Prostate gland (tissue), 2 donors: ENCODE measurements around the gene PRDX5. TPM values are rescaled to one million over a fixed set of nuclear protein-coding genes. Genes with fewer than 3 reads are reported as not detected.

Experiments
- DNase-seq: peaks from one replicate; pipeline ENCODE4 v3.0.0-alpha.2; 2019; ENCODE audit warnings: low spot score
- H3K27ac ChIP-seq, 2 donors: fragments of 200-600 bp; sonication (generic); 2 replicates each; pipeline ENCODE4 v1.5.1; 2017 to 2019
- H3K27me3 ChIP-seq: fragments of 200-600 bp; sonication (generic); replicated peaks from 2 replicates; pipeline ENCODE4 v1.5.1; 2019; ENCODE audit not compliant: insufficient read depth
- H3K36me3 ChIP-seq, 2 donors: fragments of 200-600 bp; sonication (generic); 1 replicate in 1 of 2; 2 replicates in 1 of 2; pipeline versions ENCODE4 v1.5.1 to v1.8.1; 2017 to 2019
- H3K4me1 ChIP-seq: fragments of 200-600 bp; sonication (generic); replicated peaks from 2 replicates; pipeline ENCODE4 v1.5.1; 2019
- H3K4me3 ChIP-seq, 2 donors: fragments of 200-600 bp; sonication (generic); 2 replicates each; pipeline ENCODE4 v1.5.1; 2017 to 2019
- H3K9me3 ChIP-seq: fragments of 200-600 bp; sonication (generic); 2 replicates; pipeline ENCODE4 v1.5.1; 2017
- POLR2A ChIP-seq: fragments of 450-650 bp; IDR thresholded peaks from one replicate; pipeline ENCODE4 v1.6.1; 2016; ENCODE audit warnings: antibody characterized with exemption, mild to moderate bottlenecking
- POLR2AphosphoS5 ChIP-seq: sonication (generic); formaldehyde crosslinking; IDR thresholded peaks from one replicate; pipeline ENCODE4 v1.6.1; 2017; ENCODE audit warnings: antibody characterized with exemption
- WGBS: methylation state at CpG from one replicate; pipeline ENCODE4 v1.1.5; 2018; 5-methylcytosine and 5-hydroxymethylcytosine counted together
- intact Hi-C: fragments of 100-400 bp; cut with DNase I; formaldehyde crosslinking; loops from one replicate; pipeline ENCODE4 v1.14.2; 2022
- microRNA counts, 2 donors: library from miRNA; unstranded; fragments of <30 nt; microRNA quantifications; one replicate each; lab custom pipeline; 2016 to 2017
- microRNA-seq: library from miRNA; unstranded; fragments of <30 nt; microRNA quantifications from one replicate; pipeline ENCODE4, GENCODE V29; 2016
- small RNA-seq, 2 donors: library from RNA; depleted of rRNA; stranded (forward); fragments of <200 nt; gene quantifications; one replicate each; pipeline ENCODE3, GENCODE V24; 2016
- total RNA-seq, 2 donors: library from RNA; depleted of rRNA; stranded (reverse); fragments of >200 nt; gene quantifications; one replicate each; pipeline ENCODE4 v1.1.0, GENCODE V29; 2016
- TF ChIP-seq, protein P1 (sequence below), 4 experiments: fragments of 200-600 bp in 2 of 4; fragments of 450-650 bp in 2 of 4; sonication (generic) in 2 of 4; IDR thresholded peaks; 1 replicate in 3 of 4; 2 replicates in 1 of 4; pipeline ENCODE4 v1.5.1; 2016 to 2019; ENCODE audit warnings: antibody characterized with exemption in 4 of 4, mild to moderate bottlenecking in 2 of 4, moderate library complexity in 2 of 4

Gene PRDX5
- total RNA-seq, 2 donors from 2014 or later, result 224 to 303 TPM

DNA sequence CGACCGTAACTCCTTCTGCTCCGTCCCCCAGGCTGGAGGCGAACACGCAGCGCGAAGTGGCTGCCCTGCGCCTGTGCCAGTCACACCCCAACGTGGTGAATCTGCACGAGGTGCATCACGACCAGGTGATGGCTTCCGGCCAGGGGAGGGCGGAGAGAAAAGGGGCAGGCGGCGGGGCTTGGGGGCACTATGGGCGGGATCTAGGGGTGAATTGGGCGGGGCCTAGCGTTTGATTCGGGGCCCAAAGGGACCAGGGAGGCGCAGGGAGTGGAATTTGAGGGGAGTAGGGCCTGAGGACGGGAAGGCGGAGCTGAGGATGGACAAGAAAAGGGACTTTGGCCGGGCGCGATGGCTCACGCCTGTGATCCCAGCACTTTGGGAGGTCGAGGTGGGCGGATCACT, 50.8 kb downstream of the PRDX5 start:
- Histone ChIP-seq H3K9me3 (no peaks in the 10 kb centered on the region), H3K4me3 (no peak overlapping the region), H3K4me1 (no peaks in the 10 kb centered on the region), H3K27ac (no peak overlapping the region), H3K36me3 (peaks cover 0 to 12% of the 10 kb centered on the region in 2 donors), H3K27me3 (no peaks in the 10 kb centered on the region)
- 86% methylated on average over 28 of the region's 28 CpGs for WGBS
- no peak for TF ChIP-seq POLR2A
- TF ChIP-seq, protein P1, sequence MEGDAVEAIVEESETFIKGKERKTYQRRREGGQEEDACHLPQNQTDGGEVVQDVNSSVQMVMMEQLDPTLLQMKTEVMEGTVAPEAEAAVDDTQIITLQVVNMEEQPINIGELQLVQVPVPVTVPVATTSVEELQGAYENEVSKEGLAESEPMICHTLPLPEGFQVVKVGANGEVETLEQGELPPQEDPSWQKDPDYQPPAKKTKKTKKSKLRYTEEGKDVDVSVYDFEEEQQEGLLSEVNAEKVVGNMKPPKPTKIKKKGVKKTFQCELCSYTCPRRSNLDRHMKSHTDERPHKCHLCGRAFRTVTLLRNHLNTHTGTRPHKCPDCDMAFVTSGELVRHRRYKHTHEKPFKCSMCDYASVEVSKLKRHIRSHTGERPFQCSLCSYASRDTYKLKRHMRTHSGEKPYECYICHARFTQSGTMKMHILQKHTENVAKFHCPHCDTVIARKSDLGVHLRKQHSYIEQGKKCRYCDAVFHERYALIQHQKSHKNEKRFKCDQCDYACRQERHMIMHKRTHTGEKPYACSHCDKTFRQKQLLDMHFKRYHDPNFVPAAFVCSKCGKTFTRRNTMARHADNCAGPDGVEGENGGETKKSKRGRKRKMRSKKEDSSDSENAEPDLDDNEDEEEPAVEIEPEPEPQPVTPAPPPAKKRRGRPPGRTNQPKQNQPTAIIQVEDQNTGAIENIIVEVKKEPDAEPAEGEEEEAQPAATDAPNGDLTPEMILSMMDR (IDR thresholded peaks at IDR 0.05), result no peak
- no peak for TF ChIP-seq POLR2AphosphoS5
- DNase-seq, result no peak
- intact Hi-C loops, result no loop called here

DNA sequence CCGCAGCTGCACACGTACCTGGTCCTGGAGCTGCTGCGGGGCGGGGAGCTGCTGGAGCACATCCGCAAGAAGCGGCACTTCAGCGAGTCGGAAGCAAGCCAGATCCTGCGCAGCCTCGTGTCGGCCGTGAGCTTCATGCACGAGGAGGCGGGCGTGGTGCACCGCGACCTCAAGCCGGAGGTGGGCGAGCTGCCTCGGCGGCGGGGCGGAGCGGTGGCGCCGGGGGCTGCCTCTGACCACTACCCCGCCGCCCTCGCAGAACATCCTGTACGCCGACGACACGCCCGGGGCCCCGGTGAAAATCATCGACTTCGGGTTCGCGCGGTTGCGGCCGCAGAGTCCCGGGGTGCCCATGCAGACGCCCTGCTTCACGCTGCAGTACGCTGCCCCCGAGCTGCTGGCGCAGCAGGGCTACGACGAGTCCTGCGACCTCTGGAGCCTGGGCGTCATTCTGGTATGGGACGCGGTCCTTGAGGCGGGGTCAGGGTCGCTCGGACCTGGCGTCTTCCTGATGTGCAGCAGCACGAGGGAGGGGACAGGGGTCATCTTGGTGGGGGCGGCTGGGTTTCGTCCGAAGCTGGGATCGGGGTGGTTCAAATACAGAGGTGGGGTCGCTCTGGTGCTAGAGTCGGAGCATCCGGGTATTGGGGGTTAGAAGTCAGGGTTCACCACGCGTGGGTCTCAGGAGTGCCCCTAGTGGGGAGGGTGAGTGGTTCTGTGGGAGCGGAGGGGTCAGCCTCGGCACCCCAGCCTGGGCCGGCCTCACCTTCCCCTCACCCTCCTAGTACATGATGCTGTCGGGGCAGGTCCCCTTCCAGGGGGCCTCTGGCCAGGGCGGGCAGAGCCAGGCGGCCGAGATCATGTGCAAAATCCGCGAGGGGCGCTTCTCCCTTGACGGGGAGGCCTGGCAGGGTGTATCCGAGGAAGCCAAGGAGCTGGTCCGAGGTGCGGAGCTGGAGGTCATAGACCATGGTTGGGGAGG, 51.8 kb downstream of the PRDX5 start:
- H3K27ac ChIP-seq, result no peak overlapping the region
- no peaks in the 10 kb centered on the region for H3K27me3 ChIP-seq
- TF ChIP-seq, protein P1 (IDR thresholded peaks at IDR 0.05), result no peak
- no peak for TF ChIP-seq POLR2AphosphoS5
- H3K9me3 ChIP-seq, result no peaks in the 10 kb centered on the region
- WGBS, result 89% methylated on average over 73 of the region's 82 CpGs
- no peak overlapping the region for H3K4me3 ChIP-seq
- no peak for DNase-seq
- no peaks in the 10 kb centered on the region for H3K4me1 ChIP-seq
- peaks cover 0 to 12% of the 10 kb centered on the region in 2 donors for H3K36me3 ChIP-seq
- intact Hi-C loops, result no loop called here

DNA sequence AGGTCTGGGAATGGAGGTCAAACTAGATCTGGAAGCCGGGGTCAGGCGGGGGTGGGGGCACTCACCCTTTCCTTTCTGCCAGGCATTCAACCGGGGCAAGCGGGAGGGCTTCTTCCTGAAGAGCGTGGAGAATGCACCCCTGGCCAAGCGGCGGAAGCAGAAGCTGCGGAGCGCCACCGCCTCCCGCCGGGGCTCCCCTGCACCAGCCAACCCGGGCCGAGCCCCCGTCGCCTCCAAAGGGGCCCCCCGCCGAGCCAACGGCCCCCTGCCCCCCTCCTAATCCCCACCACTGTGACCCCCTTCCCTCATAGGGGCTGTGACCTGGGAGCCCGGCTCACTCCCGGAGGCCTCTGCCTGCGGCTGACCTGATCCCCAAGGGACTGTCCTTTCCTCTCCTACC, 53.3 kb downstream of the PRDX5 start:
- Histone ChIP-seq H3K9me3 (no peaks in the 10 kb centered on the region), H3K4me3 (no peak overlapping the region), H3K27ac (no peak overlapping the region), H3K36me3 (peaks cover 0 to 12% of the 10 kb centered on the region in 2 donors), H3K27me3 (no peaks in the 10 kb centered on the region), H3K4me1 (no peaks in the 10 kb centered on the region)
- TF ChIP-seq POLR2AphosphoS5 (no peak), POLR2A (no peak)
- TF ChIP-seq, protein P1 (IDR thresholded peaks at IDR 0.05), result no peak
- DNase-seq, result no peak
- WGBS, result 88% methylated on average over 13 of the region's 22 CpGs
- intact Hi-C loops, result no loop called here

MicroRNAs within 50 kb of the gene (microRNA counts, 767-probe panel; counts per million panel counts)
- microRNA hsa-miR-1237 (lab: Ali Mortazavi, UCI), result 0 to 431 counts per million in 2 donors

Small RNA genes within 50 kb of the gene (microRNA-seq; reads per million reads assigned to microRNA genes)
- gene MIR1237 (1.1 reads per million, percentile 11 among the genes with 10 or more reads in this experiment), gene MIR7155 (not detected)

Small RNA genes within 50 kb of the gene (small RNA-seq; reads per million reads assigned to genes)
- gene MIR1237 (0 reads per million in 2 donors), gene MIR7155 (0 to 0.19 reads per million in 2 donors), gene RF00019 (0 reads per million in 2 donors)

Other genes with a start within 250 kb of the PRDX5 start
- 10 to 100 TPM; 33.5 to 68.2 TPM for gene MACROD1, start 152.0 kb upstream of the PRDX5 start, total RNA-seq
- gene STIP1, start 131.9 kb upstream of the PRDX5 start, total RNA-seq, result 100 to 1,000 TPM; 104 to 139 TPM
- gene FERMT3, start 111.4 kb upstream of the PRDX5 start, total RNA-seq, result 10 to 100 TPM in 1 of 2 donors, 1 to 10 TPM in 1; 5.3 to 12.8 TPM
- gene TRPT1, start 91.9 kb upstream of the PRDX5 start, total RNA-seq, result 10 to 100 TPM; 63.6 to 87.7 TPM
- 10 to 100 TPM; 89.5 to 90.8 TPM for gene NUDT22, start 91.8 kb upstream of the PRDX5 start, total RNA-seq
- gene DNAJC4, start 87.6 kb upstream of the PRDX5 start, total RNA-seq, result 10 to 100 TPM; 55.8 to 63.8 TPM
- gene VEGFB, start 83.5 kb upstream of the PRDX5 start, total RNA-seq, result 10 to 100 TPM; 50.9 to 91.2 TPM
- gene FKBP2, start 77.0 kb upstream of the PRDX5 start, total RNA-seq, result 100 to 1,000 TPM; 138 to 164 TPM
- 10 to 100 TPM; 60.5 to 69.3 TPM for gene PPP1R14B, start 71.2 kb upstream of the PRDX5 start, total RNA-seq
- gene PLCB3, start 66.6 kb upstream of the PRDX5 start, total RNA-seq, result 10 to 100 TPM; 26.3 to 43.1 TPM
- 100 to 1,000 TPM; 140 to 161 TPM for gene BAD, start 33.5 kb upstream of the PRDX5 start, total RNA-seq
- 10 to 100 TPM; 38.8 to 94.9 TPM for gene GPR137, start 32.3 kb upstream of the PRDX5 start, total RNA-seq
- gene KCNK4, start 26.8 kb upstream of the PRDX5 start, total RNA-seq, result not detected
- 10 to 100 TPM in 1 of 2 donors, not detected in 1; 44.3 TPM for gene CATSPERZ, start 17.8 kb upstream of the PRDX5 start, total RNA-seq
- 10 to 100 TPM; 38.7 to 54.7 TPM for gene ESRRA, start 12.6 kb upstream of the PRDX5 start, total RNA-seq
- gene TRMT112, start 562 bp upstream of the PRDX5 start, total RNA-seq, result 100 to 1,000 TPM; 328 to 400 TPM
- 1 to 10 TPM; 3.0 to 10.0 TPM for gene CCDC88B, start 22.1 kb downstream of the PRDX5 start, total RNA-seq
- gene RPS6KA4, start 41.0 kb downstream of the PRDX5 start, total RNA-seq, result 10 to 100 TPM; 18.9 to 23.7 TPM
- not detected for gene SLC22A11, start 237.8 kb downstream of the PRDX5 start, total RNA-seq